T1000 (cell line): ENCODE measurements around the gene FAM111B.
"Not testable (repeated sequence)": the region's sequence is repeated elsewhere in the genome, so short reads cannot be mapped to it uniquely, and the experiment has no call there.

ENCODE experiments used
- DNase-seq: peaks from one replicate; lab custom pipeline; 2025; ENCODE audit warnings: mixed read lengths; lab: John Stamatoyannopoulos, UW

The FAM111B gene

GRCh38 chr11:59097938-59098337, 9.1 kb upstream of the FAM111B start:
- not testable (repeated sequence) for DNase-seq

- no peak for DNase-seq
Observed at GRCh38 chr11:59102259-59102765, 4.7 kb upstream of the FAM111B start.

- not testable (repeated sequence) for DNase-seq
Observed at GRCh38 chr11:59107721-59108120, 684 bp downstream of the FAM111B start.

- DNase-seq = no peak
Observed at GRCh38 chr11:59112494-59112893, 5.5 kb downstream of the FAM111B start.

GRCh38 chr11:59114344-59114743, 7.3 kb downstream of the FAM111B start:
- DNase-seq = no peak

- DNase-seq = no peak
Observed at GRCh38 chr11:59115553-59115952, 8.5 kb downstream of the FAM111B start.

- DNase-seq = no peak
Observed at GRCh38 chr11:59117774-59118173, 10.7 kb downstream of the FAM111B start.

- no peak for DNase-seq
Observed at GRCh38 chr11:59119826-59120225, 12.8 kb downstream of the FAM111B start.

GRCh38 chr11:59135648-59136461, 28.8 kb downstream of the FAM111B start:
- peak; percentile 70 for DNase-seq

- DNase-seq = not testable (repeated sequence)
Observed at GRCh38 chr11:59136551-59136950, 29.5 kb downstream of the FAM111B start.

GRCh38 chr11:59137190-59137589, 30.2 kb downstream of the FAM111B start:
- no peak for DNase-seq

GRCh38 chr11:59138643-59139042, 31.6 kb downstream of the FAM111B start:
- no peak for DNase-seq

- no peak for DNase-seq
Observed at GRCh38 chr11:59141191-59141590, 34.2 kb downstream of the FAM111B start.

GRCh38 chr11:59141673-59142460, 34.8 kb downstream of the FAM111B start:
- no peak for DNase-seq

- peak; percentile 70 for DNase-seq
Observed at GRCh38 chr11:59142530-59143507, 35.8 kb downstream of the FAM111B start, which contains the start of gene FAM111A. Gene FAM111A (plus strand): TSS chr11:59142856. CDS start chr11:59148873, 6,017 bp downstream.

- DNase-seq = no peak
Observed at GRCh38 chr11:59144096-59144495, 37.1 kb downstream of the FAM111B start.

GRCh38 chr11:59144579-59145345, 37.7 kb downstream of the FAM111B start:
- DNase-seq = no peak

GRCh38 chr11:59145534-59145933, 38.5 kb downstream of the FAM111B start:
- no peak for DNase-seq

- no peak for DNase-seq
Observed at GRCh38 chr11:59151761-59152160, 44.7 kb downstream of the FAM111B start.

- no peak for DNase-seq
Observed at GRCh38 chr11:59152312-59152951, 45.4 kb downstream of the FAM111B start.
